GM23248 (cell line): ENCODE results near the gene HIP1. TPM values are rescaled to one million over a fixed set of nuclear protein-coding genes. Genes with fewer than 3 reads are reported as not detected.

Experiments
- DNase-seq: peaks from one replicate; pipeline ENCODE4 v3.0.0-alpha.2; 2015
- H2AFZ ChIP-seq: fragments of 200-600 bp; sonication (generic); 2 replicates; pipeline ENCODE4 v1.6.1; 2016; ENCODE audit warnings: antibody characterized with exemption
- H3F3A ChIP-seq: fragments of 200-600 bp; sonication (generic); 2 replicates; pipeline ENCODE4 v1.6.1; 2016; ENCODE audit warnings: mild to moderate bottlenecking, antibody characterized with exemption, mixed run types; ENCODE audit not compliant: insufficient read depth
- H3K27ac ChIP-seq: fragments of 200-600 bp; sonication (generic); 2 replicates; pipeline ENCODE4 v1.5.1; 2016; ENCODE audit warnings: mild to moderate bottlenecking
- H3K27me3 ChIP-seq: fragments of 200-600 bp; sonication (generic); replicated peaks from 2 replicates; pipeline ENCODE4 v1.6.1; 2016; ENCODE audit warnings: mild to moderate bottlenecking; ENCODE audit not compliant: insufficient read depth
- H3K36me3 ChIP-seq: fragments of 200-600 bp; sonication (generic); 2 replicates; pipeline ENCODE4 v1.6.1; 2016; ENCODE audit warnings: low read depth, mild to moderate bottlenecking
- H3K4me1 ChIP-seq: fragments of 200-600 bp; sonication (generic); 2 replicates; pipeline ENCODE4 v1.6.1; 2016; ENCODE audit warnings: mild to moderate bottlenecking; ENCODE audit not compliant: insufficient read depth
- H3K4me2 ChIP-seq: fragments of 200-600 bp; sonication (generic); one replicate; pipeline ENCODE4 v1.6.1; 2016; ENCODE audit warnings: mild to moderate bottlenecking; ENCODE audit not compliant: unreplicated experiment
- H3K4me3 ChIP-seq: fragments of 200-600 bp; sonication (generic); 2 replicates; pipeline ENCODE4 v1.5.1; 2016; ENCODE audit warnings: mild to moderate bottlenecking
- H3K79me2 ChIP-seq: fragments of 200-600 bp; sonication (generic); 2 replicates; pipeline ENCODE4 v1.6.1; 2016; ENCODE audit warnings: mild to moderate bottlenecking; ENCODE audit not compliant: insufficient read depth
- H3K9ac ChIP-seq: fragments of 200-600 bp; sonication (generic); 2 replicates; pipeline ENCODE4 v1.6.1; 2016; ENCODE audit warnings: mild to moderate bottlenecking
- H3K9me2 ChIP-seq: fragments of 200-600 bp; sonication (generic); 2 replicates; pipeline ENCODE4 v1.6.1; 2016; ENCODE audit warnings: mixed run types, mild to moderate bottlenecking, moderate library complexity; ENCODE audit not compliant: insufficient read depth
- H3K9me3 ChIP-seq: fragments of 200-600 bp; sonication (generic); one replicate; pipeline ENCODE4 v1.6.1; 2017; ENCODE audit warnings: low read depth
- H4K20me1 ChIP-seq: fragments of 200-600 bp; sonication (generic); 2 replicates; pipeline ENCODE4 v1.6.0; 2016; ENCODE audit not compliant: insufficient read depth
- EZH2 ChIP-seq: fragments of 200-600 bp; sonication (generic); IDR thresholded peaks from 2 replicates; pipeline ENCODE4 v1.6.1; 2018; ENCODE audit warnings: antibody characterized with exemption, mild to moderate bottlenecking; ENCODE audit not compliant: insufficient read depth, poor library complexity, severe bottlenecking
- EZH2phosphoT487 ChIP-seq: fragments of 200-600 bp; sonication (generic); IDR thresholded peaks from 2 replicates; pipeline ENCODE4 v1.6.1; 2018; ENCODE audit warnings: antibody characterized with exemption, moderate library complexity, mild to moderate bottlenecking, low read depth; ENCODE audit not compliant: insufficient read depth
- WGBS, 2 experiments: methylation state at CpG; one replicate each; pipeline ENCODE4 v1.1.6; 2015 to 2017; ENCODE audit warnings: low lambda C conversion rate in 2 of 2, low coverage in 1 of 2; ENCODE audit errors: missing lambda C conversion rate in 2 of 2; 5-methylcytosine and 5-hydroxymethylcytosine counted together
- in situ Hi-C: fragments of 300-500 bp; cut with MboI; formaldehyde crosslinking; loops from 2 replicates; pipeline ENCODE4 v1.15.0; 2020
- polyA plus RNA-seq: library from polyadenylated mRNA; unstranded; fragments of >200 nt; fragmentation: Nextera tagmentation; extraction: Ambion mirVana; gene quantifications from 2 replicates; pipeline ENCODE4 v1.2.1, GENCODE V29; 2016
- total RNA-seq: library from RNA; depleted of rRNA; stranded (reverse); fragments of >200 nt; shearing (Covaris generic); gene quantifications from 2 replicates; pipeline ENCODE4 v1.2.3, GENCODE V29; 2014

The HIP1 gene
- total and polyA plus RNA-seq, 2 experiments from 2014 or later = 6.1 to 13.6 TPM

DNA sequence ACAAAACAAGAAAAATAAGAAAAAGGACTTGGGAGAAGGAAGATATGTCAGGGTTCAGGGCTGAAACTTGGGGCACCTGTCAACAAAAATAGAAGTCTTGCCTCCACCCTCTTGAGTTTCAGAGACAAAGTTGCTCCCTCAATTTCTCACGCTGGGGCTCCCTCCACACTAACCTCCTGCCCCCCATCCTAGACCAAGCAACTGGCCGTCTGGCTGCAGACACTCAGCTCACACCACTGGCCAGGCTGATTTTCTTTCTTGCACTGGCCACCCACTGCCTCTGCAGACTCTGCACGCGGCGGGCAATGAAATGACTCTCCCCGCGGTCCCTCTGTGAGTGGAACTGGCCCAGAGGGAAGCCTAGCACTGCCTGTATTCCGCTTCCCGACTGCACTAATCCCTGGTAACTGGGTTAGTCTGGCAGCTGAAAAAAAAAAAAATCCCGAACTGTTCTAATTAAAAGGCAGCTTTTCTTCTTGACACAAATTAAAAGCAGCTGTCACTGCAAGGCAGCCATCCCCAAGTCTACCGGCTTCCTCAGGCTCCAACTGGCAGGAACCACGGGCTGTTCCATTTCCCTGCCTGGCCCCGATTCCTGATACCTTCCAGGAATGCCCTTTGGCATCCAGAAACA lies 163.1 kb downstream of the HIP1 start:
- H3K9ac ChIP-seq = no peak overlapping the region
- TF ChIP-seq EZH2 (no peak), EZH2phosphoT487 (no peak)
- no peaks in the 10 kb centered on the region for H3K9me3 ChIP-seq
- H3K4me1 ChIP-seq = no peaks in the 10 kb centered on the region
- no peaks in the 10 kb centered on the region for H4K20me1 ChIP-seq
- no peaks in the 10 kb centered on the region for H3F3A ChIP-seq
- H3K9me2 ChIP-seq = no peaks in the 10 kb centered on the region
- no peaks in the 10 kb centered on the region for H3K27me3 ChIP-seq
- H3K4me2 ChIP-seq = no peak overlapping the region
- in situ Hi-C loops = no loop called here
- no peaks in the 10 kb centered on the region for H3K79me2 ChIP-seq
- no peak overlapping the region for H3K4me3 ChIP-seq
- H2AFZ ChIP-seq = no peak overlapping the region
- H3K36me3 ChIP-seq = no peaks in the 10 kb centered on the region
- no peak overlapping the region for H3K27ac ChIP-seq
- 44 to 46% methylated on average over 13 of the region's 13 CpGs for WGBS, 2 experiments
- peak; percentile 23 for DNase-seq

DNA sequence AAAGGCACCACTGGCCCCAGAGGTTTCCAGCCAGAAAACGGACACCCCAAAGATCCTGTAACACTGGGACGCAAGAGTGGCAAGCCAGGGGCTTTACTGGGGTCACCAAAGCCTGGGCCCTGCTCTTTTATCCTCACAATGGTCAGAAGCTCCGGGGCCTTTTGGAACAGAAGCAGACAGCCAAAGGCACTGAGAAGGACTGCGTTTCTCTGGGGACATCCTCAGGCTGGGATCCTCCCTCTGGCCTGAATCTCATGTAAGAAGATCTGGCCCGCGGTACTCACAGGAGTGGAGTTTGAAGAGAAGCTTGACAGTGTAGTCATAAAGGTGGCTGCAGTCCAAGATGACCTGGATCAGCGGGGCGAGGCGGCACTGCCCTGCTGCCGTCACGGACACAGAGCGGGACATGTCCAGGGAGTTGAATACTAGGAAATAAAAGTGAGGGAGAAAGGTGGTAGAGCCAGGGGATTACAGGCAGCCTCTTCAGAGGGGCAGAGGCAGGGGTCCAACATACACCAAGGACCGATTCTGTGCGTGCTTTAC lies 165.2 kb downstream of the HIP1 start:
- no peak for TF ChIP-seq EZH2
- no peak for TF ChIP-seq EZH2phosphoT487
- WGBS, 2 experiments = 98% methylated on average over 14 of the region's 14 CpGs
- no peak overlapping the region for H2AFZ ChIP-seq
- H3K27me3 ChIP-seq = no peaks in the 10 kb centered on the region
- H3F3A ChIP-seq = no peaks in the 10 kb centered on the region
- no peaks in the 10 kb centered on the region for H3K4me1 ChIP-seq
- in situ Hi-C loops = loop anchor here (25.0 kb wide), 1 partner anchor 189 kb away; the partner anchor contains the start of gene CCL26
- H3K27ac ChIP-seq = no peak overlapping the region
- H3K9ac ChIP-seq = no peak overlapping the region
- H3K4me2 ChIP-seq = no peak overlapping the region
- no peaks in the 10 kb centered on the region for H3K9me2 ChIP-seq
- no peak for DNase-seq
- no peaks in the 10 kb centered on the region for H3K9me3 ChIP-seq
- H4K20me1 ChIP-seq = no peaks in the 10 kb centered on the region
- no peaks in the 10 kb centered on the region for H3K79me2 ChIP-seq
- H3K36me3 ChIP-seq = no peaks in the 10 kb centered on the region
- no peak overlapping the region for H3K4me3 ChIP-seq

DNA sequence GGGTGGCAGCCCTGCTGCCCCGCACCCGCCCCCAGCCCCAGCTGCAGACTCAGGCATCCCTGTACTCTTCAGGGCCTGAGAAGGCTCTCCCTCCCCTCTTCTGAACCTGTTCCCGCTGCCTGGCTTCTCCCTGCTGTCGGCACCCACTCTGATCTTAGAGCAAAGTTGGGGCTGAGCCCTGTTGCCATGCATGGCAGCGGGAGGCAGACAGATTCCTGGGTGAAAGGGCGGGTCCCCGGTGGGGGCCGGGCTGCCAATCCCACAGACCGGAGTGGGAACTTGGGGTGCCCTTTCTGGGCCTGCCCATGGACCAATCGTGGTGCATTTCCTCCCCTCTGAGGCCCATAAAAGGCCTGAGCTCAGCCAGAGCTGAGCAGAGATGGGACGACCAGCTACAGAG lies 165.9 kb downstream of the HIP1 start:
- Histone ChIP-seq H2AFZ (no peak overlapping the region), H3K9ac (no peak overlapping the region), H3K9me3 (no peaks in the 10 kb centered on the region), H3K27ac (no peak overlapping the region), H3K4me3 (no peak overlapping the region), H3K36me3 (0 out of 2 replicates have a peak, but pooled peaks cover 2% of the 10 kb centered on the region), H3K4me2 (no peak overlapping the region), H3K79me2 (no peaks in the 10 kb centered on the region), H4K20me1 (no peaks in the 10 kb centered on the region), H3F3A (no peaks in the 10 kb centered on the region), H3K9me2 (no peaks in the 10 kb centered on the region), H3K4me1 (no peaks in the 10 kb centered on the region), H3K27me3 (no peaks in the 10 kb centered on the region)
- in situ Hi-C loops = loop anchor here (25.0 kb wide), 1 partner anchor 189 kb away; the partner anchor contains the start of gene CCL26
- no peak for DNase-seq
- TF ChIP-seq EZH2phosphoT487 = no peak
- no peak for TF ChIP-seq EZH2
- 100% methylated on average over 10 to 11 of the region's 11 CpGs for WGBS, 2 experiments

DNA sequence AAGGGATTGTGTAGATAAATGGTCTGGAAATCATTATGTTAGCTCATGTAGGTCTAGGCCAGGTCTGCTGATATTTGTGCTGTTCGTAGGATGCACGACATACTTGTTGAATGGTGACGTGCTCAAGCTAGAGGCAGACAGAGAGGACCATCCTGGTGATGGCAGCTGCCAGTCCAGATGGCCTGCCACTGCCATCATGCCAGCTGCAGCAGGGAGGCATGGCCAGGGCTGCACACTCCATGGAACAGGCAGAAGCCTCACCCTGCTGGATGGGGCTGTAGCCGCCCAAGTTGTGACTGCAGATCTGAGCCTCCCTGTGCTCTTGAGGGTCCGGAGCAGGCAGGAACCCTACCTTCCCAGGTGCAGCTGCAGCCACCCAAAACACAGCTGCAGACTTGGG lies 166.3 kb downstream of the HIP1 start:
- Histone ChIP-seq H3K4me1 (no peaks in the 10 kb centered on the region), H3K4me2 (no peak overlapping the region), H3K9me2 (no peaks in the 10 kb centered on the region), H2AFZ (no peak overlapping the region), H3F3A (no peaks in the 10 kb centered on the region), H3K36me3 (0 out of 2 replicates have a peak, but pooled peaks cover 3% of the 10 kb centered on the region), H3K9ac (no peak overlapping the region), H3K27me3 (no peaks in the 10 kb centered on the region), H3K9me3 (no peaks in the 10 kb centered on the region), H3K27ac (no peak overlapping the region), H4K20me1 (no peaks in the 10 kb centered on the region), H3K79me2 (no peaks in the 10 kb centered on the region), H3K4me3 (no peak overlapping the region)
- no peak for DNase-seq
- in situ Hi-C loops = loop anchor here (25.0 kb wide), 1 partner anchor 190 kb away; the partner anchor contains the start of gene CCL26
- TF ChIP-seq EZH2phosphoT487 (no peak), EZH2 (no peak)
- 98 to 99% methylated on average over 5 of the region's 5 CpGs for WGBS, 2 experiments
